HUES48 (cell line): ENCODE data around the gene TMEM175.

Experiments
- H3K27ac ChIP-seq: one replicate; pipeline ENCODE4 v1.7.0; 2013; ENCODE audit warnings: low read depth, low read length, inconsistent platforms
- H3K27me3 ChIP-seq: 2 replicates; pipeline ENCODE4 v1.6.1; 2013; ENCODE audit warnings: mild to moderate bottlenecking, low read length; ENCODE audit not compliant: control insufficient read depth, insufficient read depth
- H3K36me3 ChIP-seq: 2 replicates; pipeline ENCODE4 v1.6.1; 2013; ENCODE audit warnings: low read length; ENCODE audit not compliant: control insufficient read depth, insufficient read depth
- H3K4me1 ChIP-seq: 2 replicates; pipeline ENCODE4 v1.6.1; 2013; ENCODE audit warnings: mild to moderate bottlenecking, low read length; ENCODE audit not compliant: control insufficient read depth, insufficient read depth
- H3K4me3 ChIP-seq: 2 replicates; pipeline ENCODE4 v1.5.1; 2013; ENCODE audit warnings: mild to moderate bottlenecking, low read depth, low read length
- H3K9ac ChIP-seq: 2 replicates; pipeline ENCODE4 v1.6.1; 2013; ENCODE audit warnings: mild to moderate bottlenecking, low read depth, low read length, moderate library complexity
- H3K9me3 ChIP-seq: 2 replicates; pipeline ENCODE4 v1.6.1; 2013; ENCODE audit warnings: low read length; ENCODE audit not compliant: control insufficient read depth, insufficient read depth

TMEM175 gene

GRCh38 chr4:909131-909571 is 23.1 kb upstream of the TMEM175 start:
- no peak overlapping the region for H3K9ac ChIP-seq
- H3K4me1 ChIP-seq: no peaks in the 10 kb centered on the region
- no peaks in the 10 kb centered on the region for H3K27me3 ChIP-seq
- H3K36me3 ChIP-seq: peaks cover 17% of the 10 kb centered on the region
- no peaks in the 10 kb centered on the region for H3K9me3 ChIP-seq
- H3K4me3 ChIP-seq: no peak overlapping the region
- H3K27ac ChIP-seq: no peak overlapping the region

- H3K9me3 ChIP-seq: no peaks in the 10 kb centered on the region
- H3K4me3 ChIP-seq: no peak overlapping the region
- H3K4me1 ChIP-seq: no peaks in the 10 kb centered on the region
- H3K27me3 ChIP-seq: no peaks in the 10 kb centered on the region
- peaks cover 17% of the 10 kb centered on the region for H3K36me3 ChIP-seq
- H3K9ac ChIP-seq: no peak overlapping the region
- no peak overlapping the region for H3K27ac ChIP-seq
These were observed 22.4 kb upstream of the TMEM175 start for GRCh38 chr4:909821-910220.

GRCh38 chr4:910366-911091 is 21.7 kb upstream of the TMEM175 start:
- Histone ChIP-seq H3K36me3 (peaks cover 17% of the 10 kb centered on the region), H3K27me3 (no peaks in the 10 kb centered on the region), H3K9ac (no peak overlapping the region)

DNA sequence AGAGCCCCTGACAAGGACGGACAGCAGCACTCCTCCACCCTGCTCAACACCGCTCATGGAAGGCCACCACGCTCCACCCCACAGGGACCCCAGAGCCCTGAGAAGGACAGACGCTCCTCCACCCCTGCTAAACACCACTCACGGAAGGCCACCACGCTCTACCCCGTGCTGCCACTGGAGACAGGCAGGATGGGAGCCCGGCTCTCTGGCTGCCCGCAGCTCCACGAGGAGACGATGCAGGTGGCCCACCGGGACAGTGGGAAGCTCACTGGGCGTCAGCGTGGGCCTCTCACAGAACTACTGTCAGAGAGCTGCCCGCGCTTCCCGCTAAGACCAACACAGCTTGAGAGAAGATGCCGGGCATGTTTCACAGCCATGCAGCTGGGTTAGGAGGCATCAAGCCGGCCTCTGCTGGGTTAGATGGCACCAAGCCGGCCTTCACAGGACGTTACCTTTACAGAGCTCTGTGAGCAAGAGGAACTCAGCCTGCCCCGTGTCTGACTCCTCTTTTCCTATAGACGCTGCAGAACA is 21.0 kb upstream of the TMEM175 start:
- no peak overlapping the region for H3K27ac ChIP-seq
- no peaks in the 10 kb centered on the region for H3K4me1 ChIP-seq
- H3K9ac ChIP-seq: no peak overlapping the region
- no peaks in the 10 kb centered on the region for H3K9me3 ChIP-seq
- H3K36me3 ChIP-seq: peaks cover 17% of the 10 kb centered on the region
- H3K4me3 ChIP-seq: no peak overlapping the region
- no peaks in the 10 kb centered on the region for H3K27me3 ChIP-seq

More at GRCh38 chr4:910366-911091, 21.7 kb upstream of the TMEM175 start:
- H3K4me3 ChIP-seq: no peak overlapping the region
- H3K4me1 ChIP-seq: no peaks in the 10 kb centered on the region
- H3K27ac ChIP-seq: no peak overlapping the region
- H3K9me3 ChIP-seq: no peaks in the 10 kb centered on the region

DNA sequence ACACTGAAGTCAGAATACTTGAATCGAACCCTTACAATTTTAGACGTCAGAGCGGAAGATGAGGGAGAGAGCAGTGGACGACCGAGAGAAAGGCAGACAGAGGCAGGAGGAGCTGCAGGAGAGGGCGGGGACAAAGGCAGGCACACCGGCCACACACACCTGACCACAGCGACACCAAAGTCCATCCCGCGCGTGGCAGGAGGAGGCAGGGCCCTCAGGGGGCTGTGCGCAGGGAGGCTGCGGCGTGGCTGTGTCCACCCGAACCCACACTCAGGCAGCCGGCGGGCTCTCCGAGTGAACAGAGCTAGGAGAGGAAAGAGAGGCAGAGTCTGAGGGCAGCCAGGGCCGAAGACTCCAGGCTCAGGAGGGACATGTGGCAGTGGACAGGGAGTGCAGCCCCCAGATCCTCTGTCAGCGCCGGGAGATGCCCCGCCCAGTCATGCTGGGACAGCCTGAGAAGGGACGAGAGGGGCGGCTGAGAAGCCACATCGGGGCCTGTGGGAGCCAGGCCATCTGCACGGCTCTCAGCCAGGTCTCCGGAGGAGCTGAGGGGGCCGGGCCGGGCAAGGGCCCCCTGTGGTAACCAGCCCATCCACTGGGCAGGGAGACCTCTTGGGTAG is 20.3 kb upstream of the TMEM175 start:
- Histone ChIP-seq H3K27me3 (no peaks in the 10 kb centered on the region), H3K36me3 (peaks cover 17% of the 10 kb centered on the region), H3K4me1 (no peaks in the 10 kb centered on the region), H3K9ac (no peak overlapping the region), H3K9me3 (no peaks in the 10 kb centered on the region), H3K4me3 (no peak overlapping the region), H3K27ac (no peak overlapping the region)

- Histone ChIP-seq H3K9ac (no peak overlapping the region), H3K36me3 (peaks cover 17% of the 10 kb centered on the region), H3K4me3 (no peak overlapping the region), H3K27me3 (no peaks in the 10 kb centered on the region), H3K9me3 (no peaks in the 10 kb centered on the region), H3K4me1 (no peaks in the 10 kb centered on the region), H3K27ac (no peak overlapping the region)
These were observed 19.5 kb upstream of the TMEM175 start for GRCh38 chr4:912548-913279.

DNA sequence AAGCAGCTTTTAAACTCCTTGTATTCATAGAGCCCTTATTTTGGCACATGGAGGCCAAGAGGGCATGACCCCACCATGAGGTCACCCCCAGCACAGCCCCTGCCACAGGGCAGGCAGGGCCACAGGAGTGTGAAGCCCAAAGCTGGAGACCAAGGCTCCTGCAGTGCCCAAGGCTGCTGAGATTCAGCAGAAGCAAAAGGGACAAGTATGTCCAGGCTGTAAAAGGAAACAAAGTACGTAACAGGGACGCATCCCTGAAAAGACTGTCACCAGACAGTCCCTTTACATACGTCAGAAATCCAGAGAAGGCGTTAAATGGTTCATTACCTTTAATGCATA is 19.0 kb upstream of the TMEM175 start:
- H3K9ac ChIP-seq: no peak overlapping the region
- no peaks in the 10 kb centered on the region for H3K27me3 ChIP-seq
- no peak overlapping the region for H3K27ac ChIP-seq
- H3K4me3 ChIP-seq: no peak overlapping the region
- H3K9me3 ChIP-seq: no peaks in the 10 kb centered on the region
- H3K36me3 ChIP-seq: peaks cover 17% of the 10 kb centered on the region
- H3K4me1 ChIP-seq: no peaks in the 10 kb centered on the region

- Histone ChIP-seq H3K4me3 (no peak overlapping the region), H3K9me3 (no peaks in the 10 kb centered on the region), H3K9ac (no peak overlapping the region), H3K4me1 (no peaks in the 10 kb centered on the region), H3K36me3 (peaks cover 17% of the 10 kb centered on the region), H3K27ac (no peak overlapping the region), H3K27me3 (no peaks in the 10 kb centered on the region)
These were observed 17.7 kb upstream of the TMEM175 start for GRCh38 chr4:914531-914930.

GRCh38 chr4:915041-915474 is 17.2 kb upstream of the TMEM175 start:
- H3K27ac ChIP-seq: no peak overlapping the region
- no peaks in the 10 kb centered on the region for H3K4me1 ChIP-seq
- no peaks in the 10 kb centered on the region for H3K9me3 ChIP-seq
- no peaks in the 10 kb centered on the region for H3K27me3 ChIP-seq
- peaks cover 17% of the 10 kb centered on the region for H3K36me3 ChIP-seq
- no peak overlapping the region for H3K4me3 ChIP-seq
- no peak overlapping the region for H3K9ac ChIP-seq

DNA sequence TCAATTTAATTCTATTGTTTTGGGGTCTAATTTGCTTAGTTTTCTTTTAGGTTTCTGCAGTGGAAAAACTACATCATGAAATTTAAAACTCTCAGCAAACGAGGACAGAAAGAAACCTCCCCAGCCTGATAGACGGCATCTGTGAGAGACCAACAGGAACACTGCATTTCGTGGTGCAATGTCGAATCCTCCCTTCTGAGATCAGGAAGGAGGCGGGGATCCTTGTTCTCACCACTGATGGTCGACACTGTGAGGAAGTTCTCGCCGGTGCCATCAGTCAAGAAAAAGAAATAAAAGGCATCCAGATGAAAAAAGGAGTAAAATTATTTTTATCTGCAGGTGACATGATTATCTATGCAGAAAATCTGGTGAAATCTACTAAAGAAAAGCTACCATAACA is 16.7 kb upstream of the TMEM175 start:
- no peak overlapping the region for H3K9ac ChIP-seq
- H3K4me1 ChIP-seq: no peaks in the 10 kb centered on the region
- no peaks in the 10 kb centered on the region for H3K27me3 ChIP-seq
- no peak overlapping the region for H3K27ac ChIP-seq
- H3K9me3 ChIP-seq: no peaks in the 10 kb centered on the region
- H3K36me3 ChIP-seq: peaks cover 17% of the 10 kb centered on the region
- H3K4me3 ChIP-seq: no peak overlapping the region

- no peaks in the 10 kb centered on the region for H3K9me3 ChIP-seq
- no peaks in the 10 kb centered on the region for H3K4me1 ChIP-seq
- H3K9ac ChIP-seq: no peak overlapping the region
- peaks cover 5% of the 10 kb centered on the region; the same call in 1 of the 2 replicates for H3K36me3 ChIP-seq
- H3K27me3 ChIP-seq: no peaks in the 10 kb centered on the region
- H3K4me3 ChIP-seq: no peak overlapping the region
- no peak overlapping the region for H3K27ac ChIP-seq
These were observed 14.8 kb upstream of the TMEM175 start for GRCh38 chr4:917466-917865.
